Measurements from ENCODE around the gene NR2C2. TPM values are rescaled to one million over a fixed set of nuclear protein-coding genes. Genes with fewer than 3 reads are reported as not detected.

Gene NR2C2
- total RNA-seq, 2 experiments from 2014 or later, result 35.9 to 62.1 TPM

DNA sequence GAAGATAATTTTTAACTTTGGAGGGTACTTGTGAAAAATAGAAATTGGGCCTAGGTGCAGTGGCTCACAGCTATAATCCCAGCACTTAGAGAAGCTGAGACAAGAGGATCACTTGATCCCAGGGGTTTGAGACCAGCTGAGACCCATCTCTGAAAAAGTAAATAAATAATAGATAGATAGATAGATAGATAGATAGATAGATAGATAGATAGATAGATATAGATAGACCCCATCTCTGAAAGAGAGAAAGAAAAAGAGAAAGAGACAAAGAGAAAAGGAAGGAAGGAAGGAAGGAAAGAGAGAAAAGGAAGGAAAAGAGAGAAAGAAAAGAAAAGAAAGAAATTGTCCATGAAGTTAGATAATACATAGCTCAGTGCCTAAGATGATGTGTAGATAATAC, 82.2 kb downstream of the NR2C2 start:
- Histone ChIP-seq H2AFZ (ENCODE audit: low read length) (no peak overlapping the region), H3K9me3 (ENCODE audit: low read length) (no peaks in the 10 kb centered on the region), H3K27ac (ENCODE audit: low read depth, low read length, poor library complexity, severe bottlenecking) (no peak overlapping the region), H3K36me3 (ENCODE audit: insufficient read depth, low read length) (peaks cover 95% of the 10 kb centered on the region), H3K9me2 (ENCODE audit: insufficient read depth, low read length) (no peaks in the 10 kb centered on the region), H3K4me3 (ENCODE audit: low read depth, low read length, poor library complexity, severe bottlenecking) (no peak overlapping the region), H3K4me1 (ENCODE audit: insufficient read depth, low read length, poor library complexity, severe bottlenecking) (no peaks in the 10 kb centered on the region), H3K79me2 (ENCODE audit: insufficient read depth, low read depth, low read length) (no peaks in the 10 kb centered on the region), H3K4me2 (ENCODE audit: low read length) (no peak overlapping the region), H4K20me1 (ENCODE audit: insufficient read depth, low read length) (no peaks in the 10 kb centered on the region)
- CTCF ChIA-PET (ENCODE audit: unreplicated experiment), result no interaction called here
- no peak for DNase-seq (ENCODE audit: low spot score)
- intact Hi-C loops (cut with micrococcal nuclease; ENCODE audit: unreplicated experiment), result no loop called here
- no peak for TF ChIP-seq CTCF (conservative IDR thresholded peaks at IDR 0.05; ENCODE audit: low read length)
- no peak for TF ChIP-seq EZH2phosphoT487 (IDR thresholded peaks at IDR 0.05; ENCODE audit: borderline replicate concordance, low read depth, low read length)
- POLR2A ChIA-PET, result interaction anchor here (0.6 to 1.7 kb wide), 8 partner anchors 14 to 237 kb away, joined by 3 to 4 read pairs (median 3); no protein-coding TSS in a partner anchor
- BruUV-seq (replicated peaks), result no TSS peak

GRCh38 chr3:15032650-15033049, 85.3 kb downstream of the NR2C2 start:
- TF ChIP-seq CTCF (conservative IDR thresholded peaks at IDR 0.05; ENCODE audit: low read length) (no peak), EZH2phosphoT487 (IDR thresholded peaks at IDR 0.05; ENCODE audit: borderline replicate concordance, low read depth, low read length) (no peak)
- no TSS peak for BruUV-seq (replicated peaks)
- no peaks in the 10 kb centered on the region for H3K9me3 ChIP-seq (ENCODE audit: low read length)
- H2AFZ ChIP-seq (ENCODE audit: low read length), result no peak overlapping the region
- H3K4me3 ChIP-seq (ENCODE audit: low read depth, low read length, poor library complexity, severe bottlenecking), result no peak overlapping the region
- ChIA-PET CTCF (ENCODE audit: unreplicated experiment) (no interaction called here), POLR2A (no interaction called here)
- no peaks in the 10 kb centered on the region for H3K4me1 ChIP-seq (ENCODE audit: insufficient read depth, low read length, poor library complexity, severe bottlenecking)
- H3K79me2 ChIP-seq (ENCODE audit: insufficient read depth, low read depth, low read length), result no peaks in the 10 kb centered on the region
- H3K36me3 ChIP-seq (ENCODE audit: insufficient read depth, low read length), result peaks cover 93% of the 10 kb centered on the region
- no peak overlapping the region for H3K4me2 ChIP-seq (ENCODE audit: low read length)
- no peaks in the 10 kb centered on the region for H3K9me2 ChIP-seq (ENCODE audit: insufficient read depth, low read length)
- no peak overlapping the region for H3K27ac ChIP-seq (ENCODE audit: low read depth, low read length, poor library complexity, severe bottlenecking)
- intact Hi-C loops (cut with micrococcal nuclease; ENCODE audit: unreplicated experiment), result no loop called here
- no peak for DNase-seq (ENCODE audit: low spot score)
- no peaks in the 10 kb centered on the region for H4K20me1 ChIP-seq (ENCODE audit: insufficient read depth, low read length)

GRCh38 chr3:15033103-15033502, 85.7 kb downstream of the NR2C2 start:
- ChIA-PET POLR2A (interaction anchor here (0.6 to 0.7 kb wide), 4 partner anchors 15 to 1446 kb away, joined by 5 to 8 read pairs (median 6); no protein-coding TSS in a partner anchor), CTCF (ENCODE audit: unreplicated experiment) (no interaction called here)
- Histone ChIP-seq H2AFZ (ENCODE audit: low read length) (no peak overlapping the region), H3K27ac (ENCODE audit: low read depth, low read length, poor library complexity, severe bottlenecking) (no peak overlapping the region), H3K4me3 (ENCODE audit: low read depth, low read length, poor library complexity, severe bottlenecking) (no peak overlapping the region), H3K4me1 (ENCODE audit: insufficient read depth, low read length, poor library complexity, severe bottlenecking) (no peaks in the 10 kb centered on the region), H3K79me2 (ENCODE audit: insufficient read depth, low read depth, low read length) (no peaks in the 10 kb centered on the region), H3K9me2 (ENCODE audit: insufficient read depth, low read length) (no peaks in the 10 kb centered on the region), H3K9me3 (ENCODE audit: low read length) (no peaks in the 10 kb centered on the region), H4K20me1 (ENCODE audit: insufficient read depth, low read length) (no peaks in the 10 kb centered on the region), H3K36me3 (ENCODE audit: insufficient read depth, low read length) (peaks cover 93% of the 10 kb centered on the region), H3K4me2 (ENCODE audit: low read length) (no peak overlapping the region)
- no TSS peak for BruUV-seq (replicated peaks)
- no peak for DNase-seq (ENCODE audit: low spot score)
- intact Hi-C loops (cut with micrococcal nuclease; ENCODE audit: unreplicated experiment), result no loop called here
- TF ChIP-seq EZH2phosphoT487 (IDR thresholded peaks at IDR 0.05; ENCODE audit: borderline replicate concordance, low read depth, low read length) (no peak), CTCF (conservative IDR thresholded peaks at IDR 0.05; ENCODE audit: low read length) (no peak)

Measured in OCI-LY7 (cell line).